K562 (cell line): ENCODE measurements around the gene SNW1. TPM values are rescaled to one million over a fixed set of nuclear protein-coding genes. Genes with fewer than 3 reads are reported as not detected.
A peak's percentile ranks its signal among the peaks of the same experiment; 100 is the strongest.

ENCODE experiments used
- BRD9 ChIP-seq: fragments of 450-650 bp; IDR thresholded peaks from 2 replicates; pipeline ENCODE4 v1.6.1; 2018; ENCODE audit warnings: low read depth; ENCODE audit not compliant: partially characterized antibody
- EZH2 ChIP-seq: IDR thresholded peaks from 2 replicates; pipeline ENCODE4 v1.6.1; 2012; ENCODE audit warnings: low read depth, mild to moderate bottlenecking, inconsistent platforms, low read length, borderline replicate concordance
- HDAC2 ChIP-seq: fragments of 450-650 bp; IDR thresholded peaks from 2 replicates; pipeline ENCODE4 v1.6.1; 2016; ENCODE audit warnings: mild to moderate bottlenecking
- NFRKB ChIP-seq: fragments of 450-650 bp; IDR thresholded peaks from 2 replicates; pipeline ENCODE4 v1.6.1; 2016; ENCODE audit warnings: low read depth
- NR2C1 ChIP-seq, 2 experiments: fragments of 450-650 bp; IDR thresholded peaks; 2 replicates each; pipeline ENCODE4 v1.6.1; 2017; ENCODE audit warnings: mild to moderate bottlenecking in 2 of 2, antibody characterized with exemption in 1 of 2, inconsistent platforms in 1 of 2, missing compliant biosample characterization in 1 of 2, missing genetic modification characterization in 1 of 2
- RB1 ChIP-seq: fragments of 450-650 bp; IDR thresholded peaks from 2 replicates; pipeline ENCODE4 v1.6.1; 2017; ENCODE audit warnings: low read depth, mild to moderate bottlenecking
- TAF9B ChIP-seq: fragments of 450-650 bp; IDR thresholded peaks from 2 replicates; pipeline ENCODE4 v1.6.1; 2018; ENCODE audit warnings: mild to moderate bottlenecking; ENCODE audit not compliant: partially characterized antibody
- ZNF318 ChIP-seq, 2 experiments: fragments of 450-650 bp; IDR thresholded peaks; 2 replicates each; pipeline ENCODE4 v1.6.1; 2016; ENCODE audit warnings: mild to moderate bottlenecking in 2 of 2, borderline replicate concordance in 1 of 2, low read depth in 1 of 2, moderate library complexity in 1 of 2
- ZNF77 ChIP-seq: fragments of 250-450 bp; sonication (Bioruptor Pico); IDR thresholded peaks from 2 replicates; pipeline ENCODE4 v1.5.0; 2020
- polyA plus RNA-seq, 8 experiments: library from polyadenylated mRNA; depleted of rRNA in 4 of 8; stranded (reverse) in 5 of 8; unstranded in 3 of 8; fragments of >200 nt; fragmentation: Nextera tagmentation in 2 of 8; fragmentation: Illumina TruSeq in 1 of 8; extraction: Ambion mirVana in 2 of 8; extraction: Trizol in 1 of 8; gene quantifications; 2 replicates each; pipeline versions ENCODE4 v1.2.1 to v1.2.3, GENCODE V29; 2011 to 2014; ENCODE audit warnings: inconsistent platforms in 1 of 8, missing spikeins in 1 of 8
- total RNA-seq, 7 experiments: library from RNA; depleted of rRNA in 6 of 7; stranded (reverse); fragments of >200 nt in 6 of 7; fragmentation: Illumina TruSeq in 2 of 7; extraction: Trizol in 2 of 7; gene quantifications; 2 replicates each; pipeline versions ENCODE4 v1.2.1 to v1.2.3, GENCODE V29; 2011 to 2021; ENCODE audit warnings: low replicate concordance in 1 of 7

Gene SNW1
- total and polyA plus RNA-seq, 9 of the 15 experiments (the other 6 are each of a cell fraction or from before 2014, with no cell fraction given): 64.4 to 143 (median 98.2) TPM

- TF ChIP-seq ZNF318 (IDR thresholded peaks at IDR 0.05; ENCODE audit: borderline replicate concordance in 1 of 2, low read depth in 1 of 2) (peak in 1 of 2 experiments; percentile 20; a peak in 1 of 4 replicates), TAF9B (peak; percentile 92), RB1 (no peak), NFRKB (peak; percentile 84), ZNF77 (CRISPR knock-in tag) (no peak), NR2C1 (IDR thresholded peaks at IDR 0.05) (peak; percentile 99), NR2C1 (tag; IDR thresholded peaks at IDR 0.05) (peak; percentile 100), HDAC2 (no peak; the same call in 1 of the 2 replicates), EZH2 (no peak), BRD9 (peak; percentile 59)
Measured at GRCh38 chr14:77707724-77708408, 53.1 kb downstream of the SNW1 start, which contains the start of the genes ALKBH1 and SLIRP (continued).
